NCI-H1105 (cell line): Measurements from ENCODE around the gene CYP46A1.

ENCODE experiments used
- DNase-seq: peaks from one replicate; lab custom pipeline; 2025; lab: John Stamatoyannopoulos, UW

The CYP46A1 gene

DNA sequence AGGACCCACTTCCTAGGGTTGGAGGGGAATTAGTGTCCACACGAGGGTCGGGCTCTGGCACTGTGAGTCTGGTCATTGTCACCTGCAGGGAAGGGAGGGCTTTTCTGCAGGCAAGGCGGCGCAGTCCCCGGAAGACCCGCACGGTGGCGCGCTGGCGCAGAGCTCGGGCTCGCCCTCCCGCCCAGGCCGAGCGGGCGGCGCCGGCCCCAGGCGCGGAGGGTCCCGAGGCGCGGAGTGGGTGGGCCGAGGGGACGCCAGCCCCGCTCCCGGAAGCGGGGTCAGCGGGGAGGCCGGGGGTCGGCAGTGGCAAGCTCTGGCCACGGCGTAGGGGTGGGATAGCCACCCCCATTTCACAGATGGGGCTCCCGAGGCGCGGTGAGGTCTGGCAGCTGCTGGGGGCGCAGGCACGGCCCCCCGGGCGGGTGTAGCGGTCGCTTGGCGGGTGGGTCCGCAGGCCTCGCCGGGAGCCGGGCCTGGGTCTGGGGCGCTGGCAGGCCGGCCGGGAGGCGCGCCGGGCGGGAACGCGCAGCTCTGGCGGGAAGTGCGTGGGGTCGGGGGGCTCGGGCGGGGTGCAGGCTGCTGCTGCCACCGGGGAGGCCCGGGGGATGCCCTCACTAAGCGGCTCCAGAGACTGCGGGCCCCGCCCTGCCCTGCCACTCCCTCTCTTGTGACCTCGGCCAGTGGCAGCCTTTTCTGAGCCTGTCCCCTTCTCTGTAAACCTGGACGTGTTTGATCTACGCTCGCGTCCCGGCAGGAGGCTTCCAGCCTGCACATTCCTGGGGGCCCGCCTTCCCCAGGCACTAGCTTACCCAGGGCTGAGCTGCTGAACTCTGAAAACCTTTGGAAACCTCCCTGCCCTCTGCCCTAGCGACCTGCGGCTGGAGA, 46.1 kb downstream of the CYP46A1 start:
- DNase-seq, result peak; percentile 42

DNA sequence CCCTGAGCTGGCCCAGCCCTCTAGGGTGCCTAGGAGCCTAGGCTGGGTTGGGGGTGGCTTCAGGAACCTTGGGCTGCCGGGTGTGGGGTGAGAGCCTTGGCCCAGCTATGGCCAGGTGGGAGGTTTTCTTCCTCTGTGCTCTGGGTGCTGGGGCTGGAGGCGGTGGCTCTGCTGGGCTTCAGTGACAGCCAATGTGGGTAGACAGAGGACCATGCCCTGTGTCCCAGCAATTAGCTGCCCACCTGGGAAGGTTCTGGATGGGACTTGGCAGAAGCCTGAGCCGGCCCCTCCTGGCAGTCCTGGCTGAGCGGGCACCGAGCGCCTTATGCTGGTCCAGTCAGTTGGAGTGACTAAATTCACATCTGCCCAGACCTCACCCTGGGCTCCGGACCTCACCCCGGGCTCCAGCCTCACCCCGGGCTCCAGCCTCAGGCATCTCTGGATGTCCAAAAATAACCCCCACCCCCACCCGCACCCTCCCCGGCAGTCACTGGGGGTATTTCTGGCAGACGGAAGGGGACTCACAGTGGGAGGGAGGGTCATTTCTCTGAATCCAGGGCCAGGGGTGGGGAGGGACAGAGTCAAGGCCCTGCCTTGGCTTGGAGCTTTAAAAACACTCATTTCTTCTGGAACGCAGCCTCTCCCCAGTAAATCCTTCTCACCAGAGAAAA, 46.9 kb downstream of the CYP46A1 start:
- no peak for DNase-seq

DNA sequence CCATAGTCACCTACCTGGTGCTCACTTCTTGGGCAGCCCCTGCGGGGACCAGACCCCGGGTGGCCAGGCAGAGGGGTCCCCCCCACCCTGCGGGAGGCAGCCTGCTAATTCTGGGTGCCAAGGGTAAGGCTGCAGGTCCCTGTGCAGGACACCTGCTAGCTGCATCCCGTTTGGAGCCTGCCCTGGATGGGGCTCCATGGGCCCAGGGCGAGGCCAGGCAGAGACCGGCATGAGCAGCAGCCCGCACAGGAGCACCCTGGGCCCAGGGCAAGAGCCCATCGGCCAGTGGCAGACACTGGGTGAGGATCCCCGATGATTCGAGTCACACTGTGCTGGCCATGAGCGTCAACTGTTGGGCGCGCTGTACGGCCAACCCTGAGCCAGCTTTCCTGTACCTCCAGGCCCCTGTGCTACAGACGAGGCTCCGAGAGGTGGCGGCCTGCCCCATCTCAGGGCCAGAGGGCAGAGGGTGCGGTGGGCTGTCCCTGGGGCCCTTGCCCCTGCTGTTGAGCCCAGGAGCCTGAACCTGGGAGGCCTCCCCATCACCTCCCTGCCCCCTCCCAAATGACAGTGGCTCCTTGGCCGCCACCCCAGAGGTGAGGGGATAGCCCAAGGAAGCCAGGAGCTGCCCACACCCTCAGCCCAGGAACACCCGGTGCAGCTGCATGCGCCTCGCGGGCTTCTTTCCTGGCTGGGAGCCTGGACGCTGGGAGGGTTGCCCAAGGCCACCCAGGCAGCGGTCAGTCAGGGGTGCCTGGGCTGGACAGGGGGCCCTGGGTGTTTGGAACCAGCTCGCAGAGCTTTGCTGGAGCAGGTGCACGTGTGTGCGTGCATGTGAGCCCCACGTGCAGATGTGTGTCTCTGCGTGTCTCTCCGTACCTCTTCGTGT, 47.7 kb downstream of the CYP46A1 start:
- no peak for DNase-seq

DNA sequence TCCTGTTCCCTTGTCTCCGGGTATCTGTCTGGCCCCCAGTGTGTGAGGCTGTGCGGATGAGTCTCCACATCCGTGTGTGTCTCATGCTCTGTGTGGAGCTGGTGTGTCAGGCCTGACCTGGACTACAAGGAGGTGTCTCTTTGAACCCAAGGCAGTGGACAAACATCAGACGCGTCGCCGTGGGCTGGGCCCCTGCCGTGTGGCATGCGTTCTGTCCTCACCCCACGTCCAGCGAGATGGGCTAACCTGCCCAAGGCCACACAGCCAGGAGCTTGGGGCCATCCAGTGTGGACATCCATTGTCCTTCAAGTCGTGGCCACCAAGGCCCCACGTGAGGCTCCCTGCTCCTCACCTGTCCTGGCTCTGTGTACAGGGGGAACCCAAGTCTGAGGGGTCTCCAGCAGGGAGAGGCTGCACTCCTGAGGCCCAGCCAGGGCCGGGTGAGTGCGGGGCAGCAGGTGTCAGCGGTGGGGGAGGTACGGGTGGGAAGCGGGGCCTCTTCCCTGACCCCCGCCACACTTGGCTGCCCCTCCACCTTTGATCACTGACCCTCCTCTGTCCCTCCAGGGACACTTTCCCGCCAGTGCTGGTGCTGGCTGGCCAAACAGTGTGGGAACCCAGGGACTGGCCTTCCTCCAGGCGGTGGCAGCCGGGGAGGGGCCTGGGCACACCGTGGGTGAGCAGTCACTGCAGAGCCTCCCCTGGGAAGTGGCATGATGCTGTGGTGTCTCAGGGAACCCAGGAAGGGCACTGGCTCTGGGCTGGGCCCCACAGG, 48.5 kb downstream of the CYP46A1 start:
- no peak for DNase-seq

DNA sequence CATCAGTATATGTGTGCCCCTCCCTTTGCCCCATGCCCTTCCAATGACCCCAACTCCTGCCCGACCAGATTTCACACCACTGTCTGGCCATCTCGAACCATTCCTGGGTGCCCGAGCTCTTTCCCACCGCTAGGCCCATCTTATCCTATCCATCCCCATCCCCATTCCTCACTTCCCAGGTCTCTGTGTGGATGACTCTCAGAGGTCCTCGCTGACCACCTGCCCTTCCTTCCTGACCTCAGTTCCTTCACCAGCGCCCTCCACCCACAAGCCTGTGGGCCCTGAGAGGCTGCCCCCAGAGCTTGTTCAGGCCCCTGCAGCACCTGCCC, 49.1 kb downstream of the CYP46A1 start:
- no peak for DNase-seq

DNA sequence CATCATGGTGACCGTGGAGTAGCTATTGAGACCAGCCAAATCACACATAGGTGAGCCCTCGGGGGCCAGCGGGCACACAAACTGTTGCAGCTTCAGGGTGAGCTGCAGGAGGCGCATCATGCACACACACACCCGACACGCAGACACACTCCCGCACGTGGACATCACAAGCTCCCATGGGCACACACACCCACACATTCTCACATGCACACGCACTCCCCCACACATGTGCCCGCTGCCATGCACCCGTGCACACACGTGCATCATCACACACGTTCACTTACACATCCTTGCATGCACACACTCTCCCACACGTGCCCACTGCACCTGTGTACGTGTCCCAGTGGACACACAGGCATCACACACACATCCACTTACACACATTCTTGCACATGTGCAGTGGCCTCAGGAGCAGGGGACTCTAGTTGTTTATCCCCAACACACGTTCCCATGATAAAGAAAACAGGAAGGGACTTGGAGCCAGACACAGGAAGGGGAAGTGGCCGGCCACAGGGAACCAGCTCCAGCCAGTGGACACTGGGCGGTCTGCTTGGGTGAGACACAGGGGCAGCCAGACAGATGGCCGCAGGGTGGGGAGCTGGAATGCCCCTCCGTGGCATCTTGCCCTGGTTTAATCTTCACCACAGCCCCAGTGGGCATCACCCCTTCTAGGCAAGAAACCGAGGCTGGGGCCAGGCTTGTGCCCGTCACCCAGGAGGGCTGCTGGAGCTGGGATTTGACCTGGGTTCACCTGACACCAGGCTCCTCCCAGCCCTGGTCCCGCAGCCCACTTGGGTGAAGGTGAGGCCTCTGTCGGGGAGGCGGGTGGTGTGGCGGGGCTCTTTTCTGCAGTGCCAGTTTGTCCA, 49.7 kb downstream of the CYP46A1 start:
- DNase-seq, result no peak

DNA sequence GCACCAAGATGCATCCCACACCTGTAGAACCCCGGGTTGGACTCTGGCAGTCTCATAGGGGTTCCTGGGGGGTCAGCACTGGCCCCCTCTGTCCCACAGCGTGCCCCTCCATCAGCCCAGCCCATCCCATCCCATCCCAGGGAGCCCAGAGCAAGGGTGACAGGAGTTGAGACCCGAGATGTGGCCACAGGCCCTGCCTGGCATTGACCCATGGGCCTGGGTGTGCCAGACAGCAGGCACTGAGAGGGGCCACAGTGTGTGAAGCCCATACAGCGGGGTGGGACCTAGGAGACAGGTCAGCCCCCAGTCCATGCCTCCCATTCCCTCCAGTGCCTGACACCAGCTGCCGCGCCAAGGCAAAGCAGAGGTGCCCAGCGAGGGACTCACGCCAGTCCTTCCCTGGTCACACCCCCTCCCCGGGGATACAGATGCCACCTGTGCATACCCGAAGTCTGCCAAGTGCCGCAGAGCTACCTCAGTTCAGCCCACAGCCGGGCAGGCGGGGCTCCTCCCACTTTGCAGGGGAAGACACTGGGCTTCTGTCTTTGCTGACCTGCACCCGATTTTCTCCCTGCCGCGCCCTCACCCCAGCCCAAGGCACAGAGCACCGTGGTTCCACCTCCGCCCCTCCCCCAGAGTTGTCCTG, 50.4 kb downstream of the CYP46A1 start:
- peak; percentile 15 for DNase-seq

DNA sequence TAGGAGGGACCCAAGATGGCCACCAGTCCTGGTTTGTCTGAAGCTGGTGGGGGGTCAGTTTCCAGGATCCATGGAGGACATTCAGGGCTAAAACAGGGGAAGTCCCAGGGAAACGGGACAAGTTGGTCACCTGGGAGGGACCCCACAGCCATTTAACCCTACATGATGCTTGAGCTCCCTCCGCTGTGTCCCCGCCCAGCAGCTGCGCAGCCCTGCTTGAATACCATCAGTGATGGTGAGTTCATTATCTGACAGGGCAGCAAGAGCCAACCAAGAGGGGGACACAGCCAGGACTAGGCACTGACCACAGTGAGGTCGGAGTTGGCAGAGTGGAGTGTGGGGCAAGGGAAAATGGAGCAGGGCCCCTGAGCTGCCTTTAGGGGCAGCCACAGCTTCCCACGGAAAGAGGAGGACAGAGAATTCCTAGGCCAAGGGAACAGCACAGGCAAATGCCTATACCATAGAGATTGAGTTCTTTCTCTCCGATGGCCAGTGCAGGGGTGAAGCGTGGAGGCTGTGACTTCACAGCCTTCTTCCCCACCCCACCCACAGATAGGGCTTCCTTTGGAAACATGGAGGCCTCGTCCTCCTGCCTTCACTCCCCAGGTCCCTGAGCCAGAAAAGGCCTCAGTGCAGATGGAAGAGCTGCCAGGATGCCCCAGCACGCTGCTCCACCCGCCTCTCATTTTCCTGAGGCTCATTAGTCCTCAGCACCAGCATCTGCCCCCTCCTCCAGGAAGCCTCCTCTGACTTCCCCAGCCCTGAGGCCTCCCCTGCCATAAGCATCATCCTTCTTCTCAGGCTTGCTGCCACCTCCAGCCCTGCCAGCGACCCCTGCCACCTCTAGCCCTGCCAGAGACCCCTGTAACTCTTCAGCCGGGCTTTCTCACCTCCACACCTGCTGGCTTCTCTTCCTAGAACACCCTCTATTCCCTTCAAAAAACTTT, 51.4 kb downstream of the CYP46A1 start:
- no peak for DNase-seq

DNA sequence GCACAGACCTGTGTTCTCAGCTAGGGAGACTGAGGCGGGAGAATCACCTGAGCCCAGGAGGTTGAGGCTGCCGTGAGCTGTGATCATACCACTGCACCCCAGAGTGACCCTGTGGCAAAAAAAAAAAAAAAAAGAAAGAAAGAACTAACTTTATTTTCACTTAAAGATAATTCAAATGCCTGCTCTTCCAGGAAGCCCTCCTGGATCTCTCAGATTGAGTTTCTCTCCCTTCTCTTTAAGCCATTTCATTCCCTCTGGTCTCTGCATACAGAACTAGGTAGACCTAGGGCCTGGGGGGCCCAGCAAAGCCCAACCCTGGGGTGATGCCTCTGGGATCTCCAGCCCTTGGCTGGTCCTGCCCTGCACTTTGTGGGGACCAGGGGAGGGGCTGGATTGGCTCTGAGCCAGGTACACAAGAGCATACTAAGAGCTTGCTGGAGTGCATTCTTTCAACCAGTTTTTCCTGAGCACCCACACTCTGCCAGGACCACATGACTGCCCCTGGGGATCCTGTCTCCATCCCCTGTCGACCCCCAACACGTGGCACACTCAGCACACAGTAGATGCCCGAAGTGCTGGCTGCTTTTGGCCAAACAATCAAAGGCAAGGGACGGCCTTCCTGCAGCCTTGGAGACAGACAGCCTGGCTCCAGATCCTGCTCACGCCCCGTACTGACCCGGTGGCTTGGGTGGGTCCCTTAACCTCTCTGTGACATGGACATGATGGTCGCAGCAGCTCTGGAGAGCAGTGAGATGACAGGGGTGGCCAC, 52.7 kb downstream of the CYP46A1 start:
- no peak for DNase-seq

DNA sequence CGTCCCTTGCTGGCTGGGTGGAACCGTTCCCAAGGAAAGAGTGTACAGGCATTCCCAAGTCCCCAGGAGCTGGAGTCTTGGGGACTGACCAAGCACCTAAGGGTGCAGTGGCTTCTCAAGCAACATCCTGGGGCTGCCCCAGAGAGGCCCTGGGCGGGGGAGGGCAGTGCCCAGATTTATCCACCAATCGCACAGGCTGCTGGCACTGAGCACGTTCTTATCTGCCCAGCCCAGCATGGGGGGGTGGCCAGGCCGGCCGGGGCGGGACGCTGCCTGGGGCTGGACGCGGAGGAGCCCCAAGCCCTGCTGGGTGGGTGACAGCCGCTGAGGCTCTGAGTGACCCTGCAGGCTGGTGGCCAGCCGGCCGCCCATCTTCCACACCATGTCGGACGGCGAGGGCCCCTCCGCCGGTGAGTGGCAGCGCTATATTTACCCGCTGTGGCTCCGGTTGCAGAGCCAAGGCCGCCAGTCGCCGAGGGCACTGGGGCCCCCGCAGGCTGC, 53.4 kb downstream of the CYP46A1 start:
- no peak for DNase-seq

DNA sequence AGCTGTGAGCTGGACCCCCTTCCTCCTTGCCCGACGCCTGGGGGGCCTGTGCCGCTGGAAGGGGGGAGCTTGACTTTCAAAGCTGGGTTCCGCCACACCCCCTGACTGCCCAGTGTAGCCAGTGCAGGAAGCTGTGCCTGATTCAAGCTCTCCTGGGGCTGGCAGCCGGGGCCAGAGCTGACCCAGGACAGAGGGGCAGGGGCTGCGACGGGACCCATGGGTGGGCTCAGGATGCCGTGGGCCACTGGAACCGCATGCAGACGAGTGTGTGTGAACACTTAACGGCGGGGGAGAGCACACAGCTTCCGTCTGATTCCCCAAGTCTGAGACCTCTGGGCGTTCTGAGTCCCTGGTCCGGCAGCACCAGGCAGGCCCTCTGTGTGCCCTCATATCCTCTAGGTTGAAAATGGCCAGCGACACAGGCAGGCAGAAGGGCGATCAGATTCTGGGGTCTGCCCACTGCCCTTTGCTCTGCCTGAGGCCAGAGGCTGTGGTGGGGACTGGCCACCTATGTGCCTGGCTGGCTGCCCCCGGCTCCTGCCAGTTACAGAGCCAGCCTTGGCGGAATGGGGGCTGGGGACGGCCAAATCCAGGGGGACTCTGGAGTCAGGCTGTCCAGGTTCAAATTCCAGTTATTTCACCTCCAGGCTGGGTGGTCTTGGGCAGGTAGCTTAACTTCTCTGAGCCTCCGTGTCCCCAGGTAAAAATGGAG, 54.0 kb downstream of the CYP46A1 start:
- DNase-seq, result no peak

DNA sequence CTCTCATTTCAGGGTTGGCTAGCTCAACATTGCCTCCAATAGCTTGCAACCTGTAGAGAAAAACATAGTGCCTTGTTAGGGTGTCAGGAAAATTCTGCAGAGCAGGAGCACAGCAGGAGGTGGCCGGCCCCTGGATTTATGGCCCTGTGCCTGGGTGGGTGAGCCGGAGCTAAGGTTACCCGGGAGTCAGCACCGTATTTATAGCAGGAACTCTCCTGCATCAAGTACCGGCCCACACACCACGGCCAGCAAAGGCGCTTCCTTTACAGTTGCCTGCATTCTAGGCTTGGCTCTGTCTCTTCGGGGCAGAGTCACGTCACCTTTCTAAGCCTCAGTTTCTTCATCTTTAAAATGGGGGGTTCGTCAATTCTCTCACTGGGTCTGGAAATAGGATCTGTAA, 56.3 kb downstream of the CYP46A1 start:
- DNase-seq, result no peak

DNA sequence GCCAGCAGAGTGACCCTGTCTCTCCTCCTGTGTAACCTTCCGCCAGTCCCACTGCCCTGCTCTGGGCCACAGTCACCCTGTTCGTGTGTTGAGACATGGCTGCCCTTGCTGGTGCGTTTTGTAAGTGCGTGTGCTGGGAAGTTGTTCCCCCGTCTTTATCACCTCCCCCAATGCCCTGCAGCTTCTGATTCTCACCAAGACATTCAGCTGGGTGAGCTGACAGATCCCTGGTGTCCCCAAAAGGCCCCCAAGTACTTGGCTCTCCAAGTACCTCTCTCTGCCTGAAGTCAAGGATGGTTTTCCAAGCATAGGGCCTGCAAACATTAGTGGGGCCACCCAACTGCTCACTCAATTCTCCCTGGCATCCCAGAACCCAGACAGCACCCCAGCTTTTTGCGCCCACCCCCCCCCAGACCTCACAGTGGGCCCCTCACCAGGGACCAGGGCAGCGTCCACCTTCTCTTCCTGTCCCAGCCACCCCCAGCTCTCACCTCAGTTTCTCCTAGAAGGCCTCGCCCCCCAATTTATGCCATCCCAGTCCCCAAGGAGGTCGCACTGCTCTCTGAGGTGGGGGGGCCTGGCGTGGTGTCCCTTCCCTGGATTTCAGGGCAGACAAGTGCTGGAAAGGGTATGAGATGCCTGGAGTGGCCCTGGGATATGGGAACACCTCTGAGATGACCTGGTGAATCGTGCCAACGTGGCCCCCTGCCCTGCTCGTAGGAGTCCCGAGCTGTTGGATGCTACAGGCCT, 57.3 kb downstream of the CYP46A1 start:
- DNase-seq, result no peak

DNA sequence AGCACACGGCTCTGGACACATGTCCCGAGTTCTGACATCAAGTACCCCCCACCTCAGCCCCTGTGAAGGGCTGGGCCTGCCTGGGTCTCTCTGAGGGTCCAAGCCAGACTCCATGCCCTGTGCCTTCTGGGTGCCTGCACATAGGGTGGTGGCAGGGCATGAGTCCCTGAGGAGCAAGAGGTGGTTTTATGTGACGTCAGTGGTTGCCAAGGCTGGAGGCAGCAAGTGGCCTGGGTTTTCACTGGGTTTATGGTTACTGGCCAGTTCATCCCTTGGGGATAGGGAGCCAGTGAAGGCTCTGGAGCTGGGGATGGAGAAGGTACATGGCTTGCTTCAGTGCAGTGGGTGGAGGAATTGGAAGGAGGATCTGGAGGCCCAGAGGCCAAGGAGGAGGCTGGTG, 58.0 kb downstream of the CYP46A1 start:
- no peak for DNase-seq

DNA sequence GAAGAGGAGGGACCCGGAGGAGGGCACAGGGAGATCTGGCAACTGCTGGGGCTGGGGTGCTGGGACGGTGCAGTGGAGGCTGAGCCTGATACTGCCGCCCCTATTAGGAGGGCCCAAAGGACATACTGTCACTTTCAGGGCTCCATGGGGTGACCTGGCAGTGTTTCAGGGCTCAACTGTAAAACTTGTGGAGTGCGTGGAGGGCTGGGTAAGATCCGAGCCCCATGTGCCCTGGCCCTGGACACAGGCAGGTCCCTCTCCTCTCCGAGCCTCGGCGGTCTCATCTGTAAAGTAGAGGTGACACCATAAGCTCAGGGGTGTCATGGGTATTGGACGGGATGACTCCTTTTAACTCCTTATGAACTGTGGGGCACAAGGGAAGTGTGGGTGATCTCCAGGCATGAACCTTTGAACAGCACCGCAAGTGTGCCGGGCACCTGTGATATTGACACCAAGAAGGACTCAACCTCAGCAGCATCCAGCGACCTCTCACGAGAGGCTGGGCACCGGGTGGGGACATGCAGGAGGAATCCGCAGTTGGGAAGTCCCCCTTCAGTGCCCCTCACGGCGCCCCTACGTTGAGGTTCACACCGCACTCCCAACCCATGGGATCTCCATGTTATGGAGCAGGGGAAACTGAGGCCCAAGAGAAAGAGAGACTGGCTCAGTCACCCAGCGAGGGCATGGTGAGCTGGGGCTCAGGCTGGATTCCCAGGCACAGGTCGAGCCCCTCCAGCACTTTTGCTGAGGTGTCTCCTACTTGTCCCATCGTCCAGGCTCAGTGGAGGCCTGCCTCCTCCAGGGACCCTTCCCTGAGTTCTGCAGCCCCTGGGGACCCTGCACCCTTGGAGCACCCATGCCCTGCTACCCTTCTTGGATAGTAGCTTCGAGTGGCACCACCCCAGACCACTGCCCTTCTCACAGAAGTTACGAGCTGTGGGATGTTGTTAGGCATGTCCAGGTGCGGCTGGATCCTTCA, 58.7 kb downstream of the CYP46A1 start:
- no peak for DNase-seq
